GM23338 (cell line): ENCODE results near the gene SAMD4A. TPM values are rescaled to one million over a fixed set of nuclear protein-coding genes. Genes with fewer than 3 reads are reported as not detected.

Source experiments
- ATAC-seq: fragments of 200-7000 bp; cut with Tn5 transposase; 3 replicates; pipeline ENCODE4 v1.9.1; 2020
- DNase-seq: peaks from one replicate; pipeline ENCODE4 v3.0.0-alpha.2; 2015; ENCODE audit warnings: low spot score
- H2AFZ ChIP-seq: fragments of 200-600 bp; sonication (generic); 2 replicates; pipeline ENCODE4 v1.8.0; 2016; ENCODE audit warnings: antibody characterized with exemption, mild to moderate bottlenecking, moderate library complexity
- H3F3A ChIP-seq: fragments of 200-600 bp; sonication (generic); replicated peaks from 2 replicates; pipeline ENCODE4 v1.8.0; 2017; ENCODE audit warnings: antibody characterized with exemption, mixed run types, low read depth
- H3K27ac ChIP-seq: fragments of 200-600 bp; sonication (generic); 2 replicates; pipeline ENCODE4 v1.6.1; 2016; ENCODE audit warnings: low read depth
- H3K27me3 ChIP-seq: fragments of 200-600 bp; sonication (generic); 2 replicates; pipeline ENCODE4 v1.8.0; 2016; ENCODE audit warnings: mild to moderate bottlenecking, mixed run types, moderate library complexity; ENCODE audit not compliant: insufficient read depth
- H3K36me3 ChIP-seq: fragments of 200-600 bp; sonication (generic); 2 replicates; pipeline ENCODE4 v1.8.0; 2016; ENCODE audit warnings: mild to moderate bottlenecking; ENCODE audit not compliant: insufficient read depth
- H3K4me1 ChIP-seq: fragments of 200-600 bp; sonication (generic); 2 replicates; pipeline ENCODE4 v1.8.0; 2016; ENCODE audit warnings: mild to moderate bottlenecking, moderate library complexity; ENCODE audit not compliant: insufficient read depth
- H3K4me2 ChIP-seq: fragments of 200-600 bp; sonication (generic); 2 replicates; pipeline ENCODE4 v1.7.1; 2017; ENCODE audit warnings: mixed run types
- H3K4me3 ChIP-seq: fragments of 200-600 bp; sonication (generic); 2 replicates; pipeline ENCODE4 v1.6.1; 2016; ENCODE audit warnings: mixed run types
- H3K79me2 ChIP-seq: fragments of 200-600 bp; sonication (generic); replicated peaks from 2 replicates; pipeline ENCODE4 v1.8.0; 2017; ENCODE audit warnings: mild to moderate bottlenecking; ENCODE audit not compliant: insufficient read depth
- H3K9me2 ChIP-seq: fragments of 200-600 bp; sonication (generic); 2 replicates; pipeline ENCODE4 v1.8.0; 2017; ENCODE audit not compliant: insufficient read depth
- H4K20me1 ChIP-seq: fragments of 200-600 bp; sonication (generic); replicated peaks from 2 replicates; pipeline ENCODE4 v1.8.0; 2017; ENCODE audit warnings: mild to moderate bottlenecking; ENCODE audit not compliant: insufficient read depth
- H3K27ac Mint-ChIP-seq: 2 replicates; pipeline ENCODE4 v1.8.0; 2020; ENCODE audit warnings: inconsistent platforms, mild to moderate bottlenecking, moderate library complexity, mixed read lengths
- H3K27me3 Mint-ChIP-seq: 3 replicates; pipeline ENCODE4 v1.8.0; 2022; ENCODE audit warnings: low read depth, mild to moderate bottlenecking, moderate library complexity, mixed read lengths, inconsistent platforms; ENCODE audit not compliant: insufficient read depth, poor library complexity
- H3K36me3 Mint-ChIP-seq: 3 replicates; pipeline ENCODE4 v1.8.0; 2021; ENCODE audit warnings: low read depth, mild to moderate bottlenecking, inconsistent platforms, moderate library complexity, mixed read lengths
- H3K4me1 Mint-ChIP-seq: 3 replicates; pipeline ENCODE4 v1.8.0; 2020; ENCODE audit warnings: mild to moderate bottlenecking, inconsistent platforms, mixed read lengths
- H3K4me3 Mint-ChIP-seq: 3 replicates; pipeline ENCODE4 v1.8.0; 2021; ENCODE audit warnings: moderate library complexity, mild to moderate bottlenecking, inconsistent platforms, mixed read lengths
- H3K9me3 Mint-ChIP-seq: 3 replicates; pipeline ENCODE4 v1.8.0; 2020; ENCODE audit warnings: moderate library complexity, mild to moderate bottlenecking, inconsistent platforms, mixed read lengths
- CREB1 ChIP-seq: fragments of 250-450 bp; sonication (Bioruptor Pico); IDR thresholded peaks from 2 replicates; pipeline ENCODE4 v1.5.0; 2020; ENCODE audit warnings: low read depth, mild to moderate bottlenecking, moderate library complexity
- CTCF ChIP-seq, 2 experiments: fragments of 200-600 bp in 1 of 2; sonication (generic) in 1 of 2; conservative IDR thresholded peaks; 2 replicates each; pipeline versions ENCODE4 v1.5.1 to v1.6.1; 2016 to 2017; ENCODE audit warnings: antibody characterized with exemption in 2 of 2, low read depth in 2 of 2, mild to moderate bottlenecking in 2 of 2, moderate library complexity in 1 of 2
- ETS1 ChIP-seq: IDR thresholded peaks from 2 replicates; pipeline ENCODE4 v1.6.1; 2016; ENCODE audit warnings: antibody characterized with exemption
- EZH2 ChIP-seq: fragments of 200-600 bp; sonication (generic); IDR thresholded peaks from one replicate; pipeline ENCODE4 v1.8.0; 2017; ENCODE audit warnings: antibody characterized with exemption, mild to moderate bottlenecking, low read depth; ENCODE audit not compliant: unreplicated experiment
- EZH2phosphoT487 ChIP-seq: fragments of 200-600 bp; sonication (generic); IDR thresholded peaks from one replicate; pipeline ENCODE4 v1.8.1; 2018; ENCODE audit warnings: antibody characterized with exemption; ENCODE audit not compliant: unreplicated experiment
- JUNB ChIP-seq: IDR thresholded peaks from one replicate; pipeline ENCODE4 v1.6.1; 2016; ENCODE audit warnings: antibody characterized with exemption; ENCODE audit not compliant: unreplicated experiment
- NANOG ChIP-seq: IDR thresholded peaks from 2 replicates; pipeline ENCODE4 v1.6.1; 2016; ENCODE audit warnings: antibody characterized with exemption, borderline replicate concordance
- POLR2AphosphoS5 ChIP-seq: IDR thresholded peaks from 2 replicates; pipeline ENCODE4 v1.6.1; 2016; ENCODE audit warnings: antibody characterized with exemption, low read depth
- REST ChIP-seq: IDR thresholded peaks from one replicate; pipeline ENCODE4 v1.6.1; 2018; ENCODE audit warnings: antibody characterized with exemption; ENCODE audit not compliant: unreplicated experiment
- STAT1 ChIP-seq: IDR thresholded peaks from one replicate; pipeline ENCODE4 v1.6.1; 2016; ENCODE audit warnings: antibody characterized with exemption; ENCODE audit not compliant: unreplicated experiment
- ZNF114 ChIP-seq: fragments of 250-450 bp; sonication (Bioruptor Pico); IDR thresholded peaks from 2 replicates; pipeline ENCODE4 v1.5.0; 2020; ENCODE audit warnings: mild to moderate bottlenecking, moderate library complexity
- ZNF331 ChIP-seq: fragments of 250-450 bp; sonication (Bioruptor Pico); IDR thresholded peaks from 2 replicates; pipeline ENCODE4 v1.5.0; 2020; ENCODE audit warnings: low read depth, mild to moderate bottlenecking, moderate library complexity
- ZNF462 ChIP-seq: fragments of 250-450 bp; sonication (Bioruptor Pico); IDR thresholded peaks from 2 replicates; pipeline ENCODE4 v1.5.0; 2020; ENCODE audit warnings: mild to moderate bottlenecking, moderate library complexity
- polyA plus RNA-seq: library from polyadenylated mRNA; unstranded; fragments of >200 nt; fragmentation: Nextera tagmentation; extraction: Ambion mirVana; gene quantifications from 2 replicates; pipeline ENCODE4 v1.2.1, GENCODE V29; 2016
- total RNA-seq: library from RNA; depleted of rRNA; stranded (reverse); fragments of >200 nt; shearing (Covaris generic); gene quantifications from 2 replicates; pipeline ENCODE4 v1.2.3, GENCODE V29; 2014

The SAMD4A gene
- total and polyA plus RNA-seq, 2 experiments from 2014 or later, result 1.6 to 6.9 TPM

- H3K27ac ChIP-seq, result no peak overlapping the region
- no peaks in the 10 kb centered on the region for H3K27me3 ChIP-seq
- H3K79me2 ChIP-seq, result no peaks in the 10 kb centered on the region
- no peak overlapping the region for H3K4me2 ChIP-seq
- H3K9me3 Mint-ChIP-seq, result no peaks in the 10 kb centered on the region
- no peak overlapping the region for H3K4me3 ChIP-seq
- H3K4me1 Mint-ChIP-seq, result no peaks in the 10 kb centered on the region
- H3K36me3 Mint-ChIP-seq, result no peaks in the 10 kb centered on the region
- H3K9me2 ChIP-seq, result no peaks in the 10 kb centered on the region
- H3K4me1 ChIP-seq, result no peaks in the 10 kb centered on the region
- H3K4me3 Mint-ChIP-seq, result no peak overlapping the region
- no peak for TF ChIP-seq ZNF114 (CRISPR knock-in tag)
- no peak for TF ChIP-seq POLR2AphosphoS5
- TF ChIP-seq CREB1, result no peak
- TF ChIP-seq ETS1, result no peak
- no peak for TF ChIP-seq CTCF (conservative IDR thresholded peaks at IDR 0.05; ENCODE audit: low read depth in 2 of 2)
- no peak for TF ChIP-seq ZNF331 (CRISPR knock-in tag)
- no peak for TF ChIP-seq EZH2
- TF ChIP-seq NANOG, result no peak
- no peak for TF ChIP-seq ZNF462 (CRISPR knock-in tag)
- no peak for TF ChIP-seq EZH2phosphoT487
- no peak for TF ChIP-seq JUNB
- no peak for TF ChIP-seq REST
- no peak for TF ChIP-seq STAT1
- no peak overlapping the region for H3K27ac Mint-ChIP-seq
- DNase-seq (no peak), ATAC-seq (no peak)
- no peaks in the 10 kb centered on the region for H3K27me3 Mint-ChIP-seq
- no peaks in the 10 kb centered on the region for H3K36me3 ChIP-seq
- no peaks in the 10 kb centered on the region for H3F3A ChIP-seq
- no peaks in the 10 kb centered on the region for H4K20me1 ChIP-seq
- H2AFZ ChIP-seq, result no peak overlapping the region
Observed at GRCh38 chr14:54781080-54781479, 214.2 kb downstream of the SAMD4A start.
